ENCODE measurements around the gene RDH5.

The RDH5 gene

GRCh38 chr12:55744340-55745030 is 24.3 kb downstream of the RDH5 start:
- no peak for DNase-seq (ENCODE audit: extremely low spot score)
- ChIA-PET POLR2A (interaction anchor here (0.5 to 2.4 kb wide), 6 partner anchors 14 to 230 kb away, joined by 3 to 8 read pairs (median 4); partner anchors contain the start of genes ORMDL2 and RAB5B), CTCF (interaction anchor here (0.8 to 4.5 kb wide), 8 partner anchors 8 to 295 kb away, joined by 3 to 19 read pairs (median 4); partner anchors contain the start of gene SUOX)
- no peak for TF ChIP-seq CTCF (IDR thresholded peaks at IDR 0.05; ENCODE audit: control extremely low read depth, extremely low read depth, low read depth, missing control alignments)

- no peak for DNase-seq (ENCODE audit: extremely low spot score)
- TF ChIP-seq CTCF (IDR thresholded peaks at IDR 0.05; ENCODE audit: control extremely low read depth, extremely low read depth, low read depth, missing control alignments), result no peak
- ChIA-PET POLR2A (interaction anchor here (0.5 to 2.4 kb wide), 4 partner anchors 15 to 229 kb away, joined by 3 to 8 read pairs (median 6); partner anchors contain the start of gene RAB5B), CTCF (interaction anchor here (0.8 to 4.8 kb wide), 8 partner anchors 8 to 251 kb away, joined by 3 to 42 read pairs (median 8); partner anchors contain the start of gene SUOX)
Measured at GRCh38 chr12:55745361-55746173, 25.4 kb downstream of the RDH5 start.

GRCh38 chr12:55746174-55746912 is 26.1 kb downstream of the RDH5 start:
- no peak for DNase-seq (ENCODE audit: extremely low spot score)
- ChIA-PET CTCF (interaction anchor here (0.9 to 4.8 kb wide), 12 partner anchors 9 to 443 kb away, joined by 3 to 42 read pairs (median 4); partner anchors contain the start of genes SMARCC2 and SUOX), POLR2A (no interaction called here)
- TF ChIP-seq CTCF (IDR thresholded peaks at IDR 0.05; ENCODE audit: control extremely low read depth, extremely low read depth, low read depth, missing control alignments), result no peak

GRCh38 chr12:55746913-55747231 is 26.7 kb downstream of the RDH5 start:
- no peak for TF ChIP-seq CTCF (IDR thresholded peaks at IDR 0.05; ENCODE audit: control extremely low read depth, extremely low read depth, low read depth, missing control alignments)
- ChIA-PET CTCF (interaction anchor here (0.9 to 4.8 kb wide), 13 partner anchors 9 to 443 kb away, joined by 3 to 42 read pairs (median 4); partner anchors contain the start of genes SMARCC2 and SUOX), POLR2A (no interaction called here)
- DNase-seq (ENCODE audit: extremely low spot score), result no peak

- ChIA-PET POLR2A (no interaction called here), CTCF (interaction anchor here (1.2 to 4.8 kb wide), 6 partner anchors 9 to 248 kb away, joined by 3 to 42 read pairs (median 10); partner anchors contain the start of genes DGKA and SUOX)
- TF ChIP-seq CTCF (IDR thresholded peaks at IDR 0.05; ENCODE audit: control extremely low read depth, extremely low read depth, low read depth, missing control alignments), result no peak
- no peak for DNase-seq (ENCODE audit: extremely low spot score)
Measured at GRCh38 chr12:55748230-55748993, 28.2 kb downstream of the RDH5 start.
